BLaER1 treated with 17β-estradiol and CSF1 and Interleukin-3, amounts not matched to agents 10 nM and 100 nM (cell line): Measurements from ENCODE around the gene PKP4.

Source experiments
- H3K27ac ChIP-seq, 11 experiments: shearing (Covaris generic); formaldehyde crosslinking; 2 replicates each; pipeline ENCODE4 v1.8.1; 2022
- H3K27me3 ChIP-seq, 11 experiments: shearing (Covaris generic); formaldehyde crosslinking; 2 replicates each; pipeline ENCODE4 v1.8.1; 2022
- H3K36me3 ChIP-seq, 11 experiments: shearing (Covaris generic); formaldehyde crosslinking; 2 replicates each; pipeline ENCODE4 v1.8.1; 2022
- H3K4me1 ChIP-seq, 10 experiments: shearing (Covaris generic); formaldehyde crosslinking; 2 replicates each; pipeline ENCODE4 v1.8.1; 2022
- H3K4me2 ChIP-seq, 11 experiments: shearing (Covaris generic); formaldehyde crosslinking; 2 replicates each; pipeline ENCODE4 v1.8.1; 2022
- H3K4me3 ChIP-seq, 10 experiments: shearing (Covaris generic); formaldehyde crosslinking; 2 replicates each; pipeline ENCODE4 v1.8.1; 2022
- H3K9ac ChIP-seq, 11 experiments: shearing (Covaris generic); formaldehyde crosslinking; 2 replicates each; pipeline ENCODE4 v1.8.1; 2022
- H3K9me3 ChIP-seq, 11 experiments: shearing (Covaris generic); formaldehyde crosslinking; replicated peaks in 1 of 11; 2 replicates each; pipeline ENCODE4 v1.8.1; 2022
- H4K20me1 ChIP-seq, 11 experiments: shearing (Covaris generic); formaldehyde crosslinking; 2 replicates each; pipeline ENCODE4 v1.8.1; 2022
- Cebpa-rat ChIP-seq, 11 experiments: shearing (Covaris generic); IDR thresholded peaks; 2 replicates each; pipeline ENCODE4 v1.8.1; 2022

Gene PKP4

GRCh38 chr2:158650646-158651357 lies 194.1 kb downstream of the PKP4 start:
- Histone ChIP-seq H3K9me3 (no peaks in the 10 kb centered on the region), H3K27me3 (no peaks in the 10 kb centered on the region), H4K20me1 (no peaks in the 10 kb centered on the region; a peak in 1 of 22 replicates), H3K4me3 (no peak overlapping the region), H3K36me3 (peaks cover 0 to 4% (median 0%) of the 10 kb centered on the region in 11 experiments; a peak in 1 of 22 replicates), H3K9ac (peak overlapping the region in 1 of 11 experiments; percentile 14; a peak in 1 of 22 replicates), H3K27ac (peak overlapping the region in 2 of 11 experiments; percentile 20 to 29; a peak in 2 of 22 replicates), H3K4me2 (peak overlapping the region in 10 of 11 experiments; percentile 11 to 82 (median 67); a peak in 19 of 22 replicates), H3K4me1 (peaks cover 7 to 39% (median 31%) of the 10 kb centered on the region in 10 experiments; a peak in 17 of 20 replicates)
- TF ChIP-seq Cebpa-rat (IDR thresholded peaks at IDR 0.05) = peak in 1 of 11 experiments; percentile 51; a peak in 1 of 22 replicates

DNA sequence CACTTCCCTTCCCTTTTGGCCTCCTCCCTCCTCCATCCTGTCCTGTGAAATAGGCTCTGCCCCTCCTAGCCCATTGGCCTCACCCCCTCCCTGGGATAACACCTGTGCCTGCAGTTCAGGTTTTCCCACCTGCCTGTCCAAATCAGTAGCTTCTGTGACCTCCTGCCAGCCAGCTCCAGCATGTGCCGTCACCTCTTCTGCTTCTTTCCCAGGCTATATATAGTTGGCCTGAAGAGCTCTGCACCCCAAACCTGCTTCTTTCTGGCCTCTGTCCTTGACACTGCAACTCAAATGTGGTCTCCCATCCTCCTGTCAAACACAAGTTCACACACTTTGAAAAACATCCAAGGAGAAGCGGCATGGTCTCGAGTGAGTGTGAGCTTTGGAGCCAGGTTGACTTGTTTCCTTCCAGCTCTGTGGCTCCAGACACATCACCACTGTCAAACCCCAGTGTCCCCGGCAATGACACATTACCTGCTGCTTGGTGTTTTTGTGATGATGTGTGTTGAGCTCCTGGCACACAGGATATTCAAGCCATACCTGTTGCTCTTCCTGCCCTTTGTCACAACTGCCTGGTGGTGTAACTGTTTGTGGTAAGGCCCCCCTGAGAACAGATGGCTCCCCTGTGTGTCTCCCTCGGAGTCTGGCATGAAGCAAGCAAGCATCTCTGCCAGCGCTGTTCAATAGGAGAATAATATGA lies 194.8 kb downstream of the PKP4 start:
- Histone ChIP-seq H3K36me3 (peaks cover 0 to 4% (median 0%) of the 10 kb centered on the region in 11 experiments; a peak in 1 of 22 replicates), H3K4me1 (peaks cover 7 to 46% (median 38%) of the 10 kb centered on the region in 10 experiments; a peak in 17 of 20 replicates), H3K9ac (no peak overlapping the region), H4K20me1 (no peaks in the 10 kb centered on the region; a peak in 1 of 22 replicates), H3K27ac (peak overlapping the region in 2 of 11 experiments; percentile 20 to 29; a peak in 2 of 22 replicates), H3K4me3 (no peak overlapping the region), H3K9me3 (no peaks in the 10 kb centered on the region), H3K27me3 (no peaks in the 10 kb centered on the region), H3K4me2 (peak overlapping the region in 9 of 11 experiments; percentile 38 to 82 (median 74); a peak in 17 of 22 replicates)
- 0 out of 22 replicates have a peak, but pooled peaks of 1 of the 11 experiments have one; percentile 0 for TF ChIP-seq Cebpa-rat (IDR thresholded peaks at IDR 0.05)

GRCh38 chr2:158655628-158656027 lies 198.9 kb downstream of the PKP4 start:
- no peak overlapping the region for H3K4me3 ChIP-seq
- peaks cover 3 to 51% (median 37%) of the 10 kb centered on the region in 10 experiments; a peak in 17 of 20 replicates for H3K4me1 ChIP-seq
- no peak for TF ChIP-seq Cebpa-rat (IDR thresholded peaks at IDR 0.05)
- H3K9me3 ChIP-seq = no peaks in the 10 kb centered on the region
- no peaks in the 10 kb centered on the region for H3K27me3 ChIP-seq
- H3K4me2 ChIP-seq = peak overlapping the region in 9 of 11 experiments; percentile 25 to 84 (median 79); a peak in 16 of 22 replicates
- H3K9ac ChIP-seq = no peak overlapping the region; a peak in 1 of 22 replicates
- H4K20me1 ChIP-seq = no peaks in the 10 kb centered on the region; a peak in 1 of 22 replicates
- H3K36me3 ChIP-seq = peaks cover 0 to 8% (median 0%) of the 10 kb centered on the region in 11 experiments; a peak in 7 of 22 replicates
- H3K27ac ChIP-seq = peak overlapping the region in 2 of 11 experiments; percentile 53 to 70; a peak in 3 of 22 replicates

GRCh38 chr2:158656492-158657229 lies 199.9 kb downstream of the PKP4 start:
- H3K4me2 ChIP-seq = peak overlapping the region in 10 of 11 experiments; percentile 12 to 84 (median 77); a peak in 18 of 22 replicates
- no peaks in the 10 kb centered on the region for H3K9me3 ChIP-seq
- H3K27ac ChIP-seq = peak overlapping the region in 5 of 11 experiments; percentile 10 to 70 (median 53); a peak in 6 of 22 replicates
- peak in 2 of 11 experiments; percentile 30 to 82; a peak in 1 of 22 replicates for TF ChIP-seq Cebpa-rat (IDR thresholded peaks at IDR 0.05)
- peaks cover 0 to 18% (median 8%) of the 10 kb centered on the region in 11 experiments; a peak in 11 of 22 replicates for H3K36me3 ChIP-seq
- H3K9ac ChIP-seq = peak overlapping the region in 4 of 11 experiments; percentile 27 to 58 (median 54); a peak in 6 of 22 replicates
- H3K27me3 ChIP-seq = no peaks in the 10 kb centered on the region
- H4K20me1 ChIP-seq = no peaks in the 10 kb centered on the region
- peaks cover 0 to 41% (median 26%) of the 10 kb centered on the region in 10 experiments; a peak in 16 of 20 replicates for H3K4me1 ChIP-seq
- no peak overlapping the region for H3K4me3 ChIP-seq

DNA sequence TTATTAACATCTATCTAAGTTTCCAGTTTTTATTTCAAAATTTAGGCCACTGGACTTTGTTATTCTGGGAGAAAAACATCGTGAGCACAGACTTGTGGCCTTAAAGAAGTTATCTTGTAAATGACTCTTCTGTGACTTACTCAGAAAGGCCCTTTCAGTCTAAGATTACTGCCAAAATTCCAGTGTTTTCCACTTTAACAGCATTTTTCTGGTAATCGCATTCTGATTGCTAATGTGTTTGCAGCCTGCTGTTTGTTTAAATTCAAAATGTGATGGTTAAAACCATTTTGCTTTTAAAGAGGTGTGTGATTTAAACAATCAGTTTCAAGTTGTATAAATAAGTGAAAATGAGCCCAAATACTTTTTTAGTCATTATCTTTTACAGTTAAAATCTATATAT lies 201.6 kb downstream of the PKP4 start:
- Histone ChIP-seq H4K20me1 (no peaks in the 10 kb centered on the region), H3K4me1 (peaks cover 0 to 35% (median 22%) of the 10 kb centered on the region in 10 experiments; a peak in 16 of 20 replicates), H3K9ac (no peak overlapping the region), H3K27me3 (no peaks in the 10 kb centered on the region), H3K27ac (no peak overlapping the region; a peak in 1 of 22 replicates), H3K4me3 (no peak overlapping the region), H3K4me2 (no peak overlapping the region), H3K36me3 (peaks cover 12 to 35% (median 23%) of the 10 kb centered on the region in 11 experiments; a peak in 21 of 22 replicates), H3K9me3 (no peaks in the 10 kb centered on the region)
- no peak for TF ChIP-seq Cebpa-rat (IDR thresholded peaks at IDR 0.05)

GRCh38 chr2:158659483-158659882 lies 202.7 kb downstream of the PKP4 start:
- Histone ChIP-seq H3K36me3 (peaks cover 20 to 46% (median 32%) of the 10 kb centered on the region in 11 experiments; a peak in 21 of 22 replicates), H3K27me3 (no peaks in the 10 kb centered on the region), H3K27ac (peak overlapping the region in 1 of 11 experiments; percentile 19; a peak in 1 of 22 replicates), H4K20me1 (no peaks in the 10 kb centered on the region), H3K4me1 (peaks cover 0 to 35% (median 22%) of the 10 kb centered on the region in 10 experiments; a peak in 16 of 20 replicates), H3K4me3 (no peak overlapping the region), H3K9ac (no peak overlapping the region), H3K9me3 (no peaks in the 10 kb centered on the region), H3K4me2 (no peak overlapping the region)
- no peak for TF ChIP-seq Cebpa-rat (IDR thresholded peaks at IDR 0.05)

GRCh38 chr2:158661231-158661630 lies 204.5 kb downstream of the PKP4 start:
- no peak overlapping the region for H3K27ac ChIP-seq
- H3K36me3 ChIP-seq = peaks cover 20 to 50% (median 32%) of the 10 kb centered on the region in 11 experiments; a peak in 21 of 22 replicates
- no peak overlapping the region for H3K4me2 ChIP-seq
- H3K4me1 ChIP-seq = peaks cover 8 to 35% (median 22%) of the 10 kb centered on the region in 10 experiments; a peak in 19 of 20 replicates
- H3K27me3 ChIP-seq = no peaks in the 10 kb centered on the region
- no peak for TF ChIP-seq Cebpa-rat (IDR thresholded peaks at IDR 0.05)
- H3K9me3 ChIP-seq = no peaks in the 10 kb centered on the region
- H3K4me3 ChIP-seq = no peak overlapping the region
- no peaks in the 10 kb centered on the region for H4K20me1 ChIP-seq
- H3K9ac ChIP-seq = no peak overlapping the region

DNA sequence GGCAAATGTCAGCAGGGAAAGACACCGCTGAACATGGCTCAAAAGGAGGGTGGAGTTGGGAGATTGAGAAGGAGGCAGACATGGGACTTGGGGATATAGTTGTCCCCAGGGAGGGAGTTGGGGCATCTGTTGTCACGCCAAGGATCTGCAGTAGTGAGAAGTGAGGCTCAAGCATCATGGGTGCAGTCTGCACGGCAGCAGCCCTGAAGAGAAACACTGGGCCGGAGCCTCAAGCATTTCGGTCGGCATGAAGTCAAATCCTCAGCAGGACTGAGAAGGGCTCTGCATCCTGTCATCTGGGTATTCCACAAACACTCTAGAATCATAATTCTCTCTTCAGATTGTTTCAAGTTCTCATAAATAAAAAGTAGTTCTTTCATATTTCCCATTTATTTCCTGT lies 205.7 kb downstream of the PKP4 start:
- no peak overlapping the region for H3K4me3 ChIP-seq
- H3K9me3 ChIP-seq = no peaks in the 10 kb centered on the region
- no peak overlapping the region for H3K9ac ChIP-seq
- no peak for TF ChIP-seq Cebpa-rat (IDR thresholded peaks at IDR 0.05)
- no peaks in the 10 kb centered on the region for H4K20me1 ChIP-seq
- H3K27ac ChIP-seq = no peak overlapping the region
- no peak overlapping the region for H3K4me2 ChIP-seq
- H3K36me3 ChIP-seq = peaks cover 31 to 61% (median 42%) of the 10 kb centered on the region in 11 experiments
- H3K4me1 ChIP-seq = peaks cover 8 to 31% (median 19%) of the 10 kb centered on the region in 10 experiments; a peak in 18 of 20 replicates
- H3K27me3 ChIP-seq = no peaks in the 10 kb centered on the region
